ENCODE results near the gene DZIP3. TPM values are rescaled to one million over a fixed set of nuclear protein-coding genes. Genes with fewer than 3 reads are reported as not detected.
A peak's percentile ranks its signal among the peaks of the same experiment; 100 is the strongest.

Gene DZIP3
- total and polyA plus RNA-seq, 2 of the 13 experiments (the other 11 are each of a cell fraction or from before 2014, with no cell fraction given) = 11.3 to 17.3 TPM

GRCh38 chr3:108589081-108589997 lies at the start of gene DZIP3, which contains the start of gene CIP2A (continued):
- peak; percentile 73 for TF ChIP-seq HINFP (CRISPR knock-in tag; IDR thresholded peaks at IDR 0.05; ENCODE audit: low read depth)
- no peak for TF ChIP-seq ZNF850 (CRISPR knock-in tag; conservative IDR thresholded peaks at IDR 0.05)
- no peak for TF ChIP-seq SOX13 (IDR thresholded peaks at IDR 0.05)
- no peak for TF ChIP-seq SOX13 (CRISPR knock-in tag; conservative IDR thresholded peaks at IDR 0.05 in 1 of 2, IDR thresholded peaks at IDR 0.05 in 1 of 2)
- TF ChIP-seq GATA4 (IDR thresholded peaks at IDR 0.05; ENCODE audit: borderline replicate concordance, low read depth) = peak; percentile 38; the same call in 1 of the 2 replicates
- peak; percentile 78; the same call in 1 of the 2 replicates for TF ChIP-seq REL (CRISPR knock-in tag; conservative IDR thresholded peaks at IDR 0.05)
- TF ChIP-seq ZNF703 (CRISPR knock-in tag; IDR thresholded peaks at IDR 0.05; ENCODE audit: borderline replicate concordance) = no peak
- TF ChIP-seq ZNF34 (CRISPR knock-in tag; IDR thresholded peaks at IDR 0.05; ENCODE audit: borderline replicate concordance) = no peak
- peak; percentile 62; the same call in 1 of the 2 replicates for TF ChIP-seq ZNF572 (CRISPR knock-in tag; IDR thresholded peaks at IDR 0.05)
- TF ChIP-seq, protein P1, sequence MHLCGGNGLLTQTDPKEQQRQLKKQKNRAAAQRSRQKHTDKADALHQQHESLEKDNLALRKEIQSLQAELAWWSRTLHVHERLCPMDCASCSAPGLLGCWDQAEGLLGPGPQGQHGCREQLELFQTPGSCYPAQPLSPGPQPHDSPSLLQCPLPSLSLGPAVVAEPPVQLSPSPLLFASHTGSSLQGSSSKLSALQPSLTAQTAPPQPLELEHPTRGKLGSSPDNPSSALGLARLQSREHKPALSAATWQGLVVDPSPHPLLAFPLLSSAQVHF (CRISPR knock-in tag; IDR thresholded peaks at IDR 0.05) = no peak
- TF ChIP-seq, protein P2, sequence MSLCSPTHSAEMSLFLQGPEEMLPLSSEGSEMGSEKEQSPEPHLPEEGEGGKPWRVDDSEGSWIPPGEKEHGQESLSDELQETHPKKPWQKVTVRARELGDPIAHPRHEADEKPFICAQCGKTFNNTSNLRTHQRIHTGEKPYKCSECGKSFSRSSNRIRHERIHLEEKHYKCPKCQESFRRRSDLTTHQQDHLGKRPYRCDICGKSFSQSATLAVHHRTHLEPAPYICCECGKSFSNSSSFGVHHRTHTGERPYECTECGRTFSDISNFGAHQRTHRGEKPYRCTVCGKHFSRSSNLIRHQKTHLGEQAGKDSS (CRISPR knock-in tag; IDR thresholded peaks at IDR 0.05; ENCODE audit: borderline replicate concordance, low read depth) = peak; percentile 81; the same call in 1 of the 2 replicates
- peak; percentile 67; the same call in 1 of the 2 replicates for TF ChIP-seq UBTF (CRISPR knock-in tag; IDR thresholded peaks at IDR 0.05)
- no peak for TF ChIP-seq ZNF446 (CRISPR knock-in tag; IDR thresholded peaks at IDR 0.05)
- 0 out of 2 replicates have a peak, but pooled peaks have one; percentile 45 for TF ChIP-seq ZNF670 (CRISPR knock-in tag; IDR thresholded peaks at IDR 0.05; ENCODE audit: borderline replicate concordance)
- TF ChIP-seq ZNF101 (CRISPR knock-in tag; IDR thresholded peaks at IDR 0.05; ENCODE audit: borderline replicate concordance, low read depth) = no peak
- no peak for TF ChIP-seq PRMT3 (CRISPR knock-in tag; IDR thresholded peaks at IDR 0.05; ENCODE audit: borderline replicate concordance, low read depth)
- no peak for TF ChIP-seq MBNL3 (CRISPR knock-in tag; conservative IDR thresholded peaks at IDR 0.05)
- no peak for TF ChIP-seq TCF7L2 (IDR thresholded peaks at IDR 0.05; ENCODE audit: low read depth, low read length)
- TF ChIP-seq FOSL2 (CRISPR knock-in tag; IDR thresholded peaks at IDR 0.05) = peak; percentile 16; the same call in 1 of the 2 replicates
- peak; percentile 93; the same call in 1 of the 2 replicates for TF ChIP-seq YEATS4 (CRISPR knock-in tag; IDR thresholded peaks at IDR 0.05; ENCODE audit: borderline replicate concordance)
